PC-3 (cell line): Measurements from ENCODE around the gene ATF7. TPM values are rescaled to one million over a fixed set of nuclear protein-coding genes. Genes with fewer than 3 reads are reported as not detected.

Experiments used
- ATAC-seq: fragments of 200-7000 bp; cut with Tn5 transposase; 2 replicates; pipeline ENCODE4 v1.9.1; 2020; ENCODE audit warnings: mild to moderate bottlenecking, moderate library complexity
- BruUV-seq: library from RNA; stranded (reverse); fragments of 400-500 nt; replicated peaks from 2 replicates; lab custom pipeline; 2021; lab: Mats Ljungman, UMichigan
- CTCF ChIA-PET: fragments of 300-600 bp; sonication (Branson Sonifier 250); formaldehyde crosslinking; loops from one replicate; lab custom pipeline; 2022; ENCODE audit warnings: antibody characterized with exemption; lab: Charles Lee
- POLR2A ChIA-PET: fragments of 300-600 bp; sonication (Branson Sonifier 250); formaldehyde crosslinking; loops from one replicate; lab custom pipeline; 2022; ENCODE audit warnings: antibody characterized with exemption; ENCODE audit not compliant: unreplicated experiment; lab: Charles Lee
- DNase-seq: peaks from one replicate; pipeline ENCODE4 v3.0.0-alpha.2; 2015
- H2AFZ ChIP-seq: fragments of 300-600 bp; sonication (generic); 2 replicates; pipeline ENCODE4 v1.6.0; 2016; ENCODE audit warnings: antibody characterized with exemption, low read length
- H3F3A ChIP-seq: fragments of 300-600 bp; sonication (generic); one replicate; pipeline ENCODE4 v1.6.0; 2017; ENCODE audit warnings: antibody characterized with exemption, low read length, control low read depth, mild to moderate bottlenecking; ENCODE audit not compliant: unreplicated experiment
- H3K27ac ChIP-seq: fragments of 300-600 bp; sonication (generic); 2 replicates; pipeline ENCODE4 v1.5.1; 2016; ENCODE audit warnings: mild to moderate bottlenecking, low read length
- H3K27me3 ChIP-seq: fragments of 300-600 bp; sonication (generic); 2 replicates; pipeline ENCODE4 v1.6.1; 2016; ENCODE audit warnings: low read length, mixed read lengths
- H3K36me3 ChIP-seq: fragments of 300-600 bp; sonication (generic); 2 replicates; pipeline ENCODE4 v1.6.1; 2016; ENCODE audit warnings: low read depth, mixed run types, low read length, mixed read lengths
- H3K4me1 ChIP-seq: fragments of 300-600 bp; sonication (generic); 2 replicates; pipeline ENCODE4 v1.5.1; 2016; ENCODE audit warnings: low read length; ENCODE audit not compliant: insufficient read depth
- H3K4me2 ChIP-seq: fragments of 300-600 bp; sonication (generic); 2 replicates; pipeline ENCODE4 v1.6.0; 2016; ENCODE audit warnings: low read length
- H3K4me3 ChIP-seq: fragments of 300-600 bp; sonication (generic); 2 replicates; pipeline ENCODE4 v1.5.1; 2016; ENCODE audit warnings: mild to moderate bottlenecking, low read length, mixed read lengths
- H3K79me2 ChIP-seq: fragments of 300-600 bp; sonication (generic); 2 replicates; pipeline ENCODE4 v1.6.1; 2017; ENCODE audit warnings: low read length, mixed read lengths
- H3K9ac ChIP-seq: fragments of 300-600 bp; sonication (generic); 2 replicates; pipeline ENCODE4 v1.6.0; 2016; ENCODE audit warnings: mild to moderate bottlenecking, low read length
- H3K9me2 ChIP-seq: fragments of 300-600 bp; sonication (generic); replicated peaks from 2 replicates; pipeline ENCODE4 v1.6.1; 2016; ENCODE audit warnings: mixed run types, low read length, mixed read lengths
- H3K9me3 ChIP-seq: fragments of 300-600 bp; sonication (generic); 2 replicates; pipeline ENCODE4 v1.6.1; 2016; ENCODE audit warnings: low read length, mixed read lengths
- H4K20me1 ChIP-seq: fragments of 300-600 bp; sonication (generic); 2 replicates; pipeline ENCODE4 v1.6.1; 2016; ENCODE audit warnings: low read length, mixed read lengths
- CTCF ChIP-seq: fragments of 300-600 bp; sonication (generic); conservative IDR thresholded peaks from 2 replicates; pipeline ENCODE4 v1.5.1; 2017; ENCODE audit warnings: antibody characterized with exemption, low read depth, mild to moderate bottlenecking, low read length
- EZH2 ChIP-seq: fragments of 300-600 bp; sonication (generic); IDR thresholded peaks from one replicate; pipeline ENCODE4 v1.6.1; 2017; ENCODE audit warnings: antibody characterized with exemption, mild to moderate bottlenecking, low read length; ENCODE audit not compliant: unreplicated experiment
- EZH2phosphoT487 ChIP-seq: fragments of 300-600 bp; sonication (generic); IDR thresholded peaks from 2 replicates; pipeline ENCODE4 v1.6.1; 2018; ENCODE audit warnings: mild to moderate bottlenecking, antibody characterized with exemption, low read length, borderline replicate concordance
- intact Hi-C: fragments of 100-400 bp; cut with micrococcal nuclease; formaldehyde crosslinking; loops from 2 replicates; pipeline ENCODE4 v1.9.0; 2023
- total RNA-seq: library from RNA; depleted of rRNA; stranded (reverse); fragments of >200 nt; gene quantifications from 2 replicates; pipeline ENCODE4 v1.2.3, GENCODE V29; 2014

The ATF7 gene
- total RNA-seq, 1 experiment from 2014 or later: 7.9 TPM

- TF ChIP-seq EZH2 (no peak), EZH2phosphoT487 (no peak), CTCF (no peak)
- CTCF ChIA-PET: interaction anchor here (1.3 to 2.0 kb wide), 2 partner anchors 16 to 116 kb away, joined by 7 to 10 read pairs; partner anchors contain the start of gene ATP5MC2
- no peak for DNase-seq
- no peaks in the 10 kb centered on the region for H4K20me1 ChIP-seq
- H3K9me2 ChIP-seq: no peaks in the 10 kb centered on the region
- H3K79me2 ChIP-seq: no peaks in the 10 kb centered on the region
- POLR2A ChIA-PET: interaction anchor here (0.5 to 1.4 kb wide), 5 partner anchors 11 to 98 kb away, joined by 5 to 14 read pairs (median 8); no protein-coding TSS in a partner anchor
- TSS peak; percentile 83 for BruUV-seq
- peaks cover 6% of the 10 kb centered on the region for H3F3A ChIP-seq
- peak overlapping the region; percentile 25; the same call in 1 of the 2 replicates for H3K4me3 ChIP-seq
- H3K36me3 ChIP-seq: no peaks in the 10 kb centered on the region; the same call in 1 of the 2 replicates
- H2AFZ ChIP-seq: peak overlapping the region; percentile 51; the same call in 1 of the 2 replicates
- H3K4me1 ChIP-seq: peaks cover 22% of the 10 kb centered on the region
- no peaks in the 10 kb centered on the region for H3K27me3 ChIP-seq
- intact Hi-C loops: loop anchor here (1.0 kb wide), 2 partner anchors 17 to 33 kb away; partner anchors contain the start of genes ATF7 and ATP5MC2
- peak overlapping the region; percentile 90 for H3K27ac ChIP-seq
- no peaks in the 10 kb centered on the region for H3K9me3 ChIP-seq
- peak overlapping the region; percentile 48 for H3K9ac ChIP-seq
- H3K4me2 ChIP-seq: peak overlapping the region; percentile 61
- peak; percentile 27; the same call in 1 of the 2 replicates for ATAC-seq
Measured at GRCh38 chr12:53659571-53659981, 33.4 kb upstream of the ATF7 start.

- no peaks in the 10 kb centered on the region for H4K20me1 ChIP-seq
- no peaks in the 10 kb centered on the region for H3K36me3 ChIP-seq
- H3K4me3 ChIP-seq: peak overlapping the region; percentile 25; the same call in 1 of the 2 replicates
- no peaks in the 10 kb centered on the region for H3K9me3 ChIP-seq
- peaks cover 22% of the 10 kb centered on the region for H3K4me1 ChIP-seq
- H2AFZ ChIP-seq: peak overlapping the region; percentile 51
- H3K9ac ChIP-seq: peak overlapping the region; percentile 48
- H3K79me2 ChIP-seq: no peaks in the 10 kb centered on the region
- peak overlapping the region; percentile 61 for H3K4me2 ChIP-seq
- H3F3A ChIP-seq: peaks cover 6% of the 10 kb centered on the region
- POLR2A ChIA-PET: interaction anchor here (0.5 to 1.4 kb wide), 7 partner anchors 12 to 98 kb away, joined by 3 to 14 read pairs (median 8); partner anchors contain the start of genes ATF7 and ATP5MC2
- intact Hi-C loops: loop anchor here (1.0 kb wide), 2 partner anchors 17 to 33 kb away; partner anchors contain the start of genes ATF7 and ATP5MC2
- CTCF ChIA-PET: interaction anchor here (0.6 to 2.0 kb wide), 6 partner anchors 17 to 601 kb away, joined by 3 to 10 read pairs (median 4); partner anchors contain the start of gene ATP5MC2
- peak; percentile 95 for DNase-seq
- ATAC-seq: peak; percentile 99
- BruUV-seq: no TSS peak
- TF ChIP-seq CTCF (no peak), EZH2 (no peak), EZH2phosphoT487 (no peak)
- no peaks in the 10 kb centered on the region for H3K9me2 ChIP-seq
- H3K27ac ChIP-seq: peak overlapping the region; percentile 90
- no peaks in the 10 kb centered on the region for H3K27me3 ChIP-seq
Measured at GRCh38 chr12:53659011-53659551, 32.9 kb upstream of the ATF7 start.
